Thoracic aorta (tissue), 2 donors: ENCODE data around the gene CYB5R4. TPM values are rescaled to one million over a fixed set of nuclear protein-coding genes. Genes with fewer than 3 reads are reported as not detected.

ENCODE experiments used
- ATAC-seq: fragments of 150-250 bp; one replicate; pipeline ENCODE4 v1.8.0; 2017; ENCODE audit warnings: low read depth; ENCODE audit not compliant: insufficient number of reproducible peaks, low FRiP score
- DNase-seq: peaks from one replicate; pipeline ENCODE4 v3.0.0-alpha.2; 2020; ENCODE audit warnings: low spot score
- H3K27ac ChIP-seq, 2 donors: fragments of 200-600 bp; sonication (generic); 1 replicate in 1 of 2; 2 replicates in 1 of 2; pipeline ENCODE4 v1.5.1; 2016; ENCODE audit warnings: mild to moderate bottlenecking in 2 of 2, moderate library complexity in 2 of 2
- H3K27me3 ChIP-seq: fragments of 200-600 bp; sonication (generic); replicated peaks from 2 replicates; pipeline ENCODE4 v1.6.0; 2016; ENCODE audit warnings: mild to moderate bottlenecking; ENCODE audit not compliant: insufficient read depth
- H3K36me3 ChIP-seq: fragments of 200-600 bp; sonication (generic); one replicate; pipeline ENCODE4 v1.5.1; 2016
- H3K4me1 ChIP-seq, 2 donors: fragments of 200-600 bp; sonication (generic); 1 replicate in 1 of 2; 2 replicates in 1 of 2; pipeline versions ENCODE4 v1.5.1 to v1.6.0; 2016; ENCODE audit warnings: low read depth in 2 of 2, mild to moderate bottlenecking in 1 of 2; ENCODE audit not compliant: control insufficient read depth in 1 of 2
- H3K4me3 ChIP-seq: fragments of 200-600 bp; sonication (generic); 2 replicates; pipeline ENCODE4 v1.5.1; 2016; ENCODE audit warnings: mild to moderate bottlenecking
- H3K9me3 ChIP-seq: fragments of 200-600 bp; sonication (generic); 2 replicates; pipeline ENCODE4 v1.5.1; 2016
- CTCF ChIP-seq: fragments of 200-600 bp; sonication (generic); IDR thresholded peaks from one replicate; pipeline ENCODE4 v1.5.1; 2019; ENCODE audit warnings: antibody characterized with exemption
- total RNA-seq, 2 donors: library from RNA; depleted of rRNA; stranded (reverse); fragments of >200 nt; gene quantifications; one replicate each; pipeline versions ENCODE4 v1.1.0 to v1.2.3, GENCODE V29; 2016

Gene CYB5R4
- total RNA-seq, 2 donors from 2014 or later: 9.1 to 16.2 TPM

GRCh38 chr6:83862776-83863471 lies 3.4 kb downstream of the CYB5R4 start:
- ATAC-seq (no peak), DNase-seq (no peak)
- H3K9me3 ChIP-seq: no peaks in the 10 kb centered on the region
- H3K4me1 ChIP-seq: peaks cover 9 to 14% of the 10 kb centered on the region in 2 donors
- no peak for TF ChIP-seq CTCF
- no peaks in the 10 kb centered on the region for H3K27me3 ChIP-seq
- H3K27ac ChIP-seq: no peak overlapping the region
- no peak overlapping the region for H3K4me3 ChIP-seq
- H3K36me3 ChIP-seq: peaks cover 3% of the 10 kb centered on the region

GRCh38 chr6:83867043-83867442 lies 7.6 kb downstream of the CYB5R4 start:
- no peak for TF ChIP-seq CTCF
- H3K4me1 ChIP-seq: peaks cover 12 to 26% of the 10 kb centered on the region in 2 donors
- H3K27ac ChIP-seq: no peak overlapping the region
- H3K27me3 ChIP-seq: no peaks in the 10 kb centered on the region
- H3K36me3 ChIP-seq: peaks cover 3% of the 10 kb centered on the region
- no peak for DNase-seq
- no peak for ATAC-seq
- H3K9me3 ChIP-seq: no peaks in the 10 kb centered on the region
- H3K4me3 ChIP-seq: no peak overlapping the region

DNA sequence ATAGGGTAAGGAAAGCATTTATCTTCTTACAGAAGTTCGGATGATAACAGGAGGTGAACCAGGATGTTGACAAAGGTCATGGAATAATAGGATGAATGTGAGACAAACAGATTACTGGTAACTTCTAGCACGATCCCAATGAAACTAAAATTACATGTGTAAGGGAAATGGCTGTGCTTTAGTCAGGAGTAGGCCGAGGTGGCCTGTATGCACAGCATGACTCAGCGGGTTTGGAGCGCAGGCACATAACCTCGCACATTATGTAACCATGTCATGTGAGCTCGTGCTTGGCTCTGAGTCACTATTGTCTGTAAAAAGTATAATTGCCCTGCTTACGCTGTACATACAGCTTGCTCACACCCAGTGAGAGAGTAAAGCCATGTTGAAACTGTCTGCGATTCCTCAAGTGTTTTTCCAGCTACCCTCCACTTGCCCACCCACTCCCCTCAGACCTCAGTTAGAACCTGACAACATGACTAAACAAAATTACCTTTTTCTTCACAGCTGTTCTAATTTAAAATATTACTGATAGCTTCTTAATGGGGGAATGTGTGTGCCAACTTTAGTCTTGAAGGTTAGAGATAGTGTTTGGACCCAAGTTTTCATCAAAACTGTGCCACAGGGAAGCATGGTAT lies 8.2 kb downstream of the CYB5R4 start:
- peaks cover 12 to 26% of the 10 kb centered on the region in 2 donors for H3K4me1 ChIP-seq
- peaks cover 3% of the 10 kb centered on the region for H3K36me3 ChIP-seq
- no peak for ATAC-seq
- H3K9me3 ChIP-seq: no peaks in the 10 kb centered on the region
- no peak for DNase-seq
- no peak overlapping the region for H3K27ac ChIP-seq
- no peak overlapping the region for H3K4me3 ChIP-seq
- TF ChIP-seq CTCF: no peak
- no peaks in the 10 kb centered on the region for H3K27me3 ChIP-seq

- H3K4me3 ChIP-seq: no peak overlapping the region
- no peak for TF ChIP-seq CTCF
- H3K9me3 ChIP-seq: no peaks in the 10 kb centered on the region
- H3K4me1 ChIP-seq: peaks cover 14 to 26% of the 10 kb centered on the region in 2 donors
- ATAC-seq (no peak), DNase-seq (no peak)
- no peaks in the 10 kb centered on the region for H3K27me3 ChIP-seq
- peaks cover 3% of the 10 kb centered on the region for H3K36me3 ChIP-seq
- no peak overlapping the region for H3K27ac ChIP-seq
These were observed 9.2 kb downstream of the CYB5R4 start for GRCh38 chr6:83868639-83869038.

DNA sequence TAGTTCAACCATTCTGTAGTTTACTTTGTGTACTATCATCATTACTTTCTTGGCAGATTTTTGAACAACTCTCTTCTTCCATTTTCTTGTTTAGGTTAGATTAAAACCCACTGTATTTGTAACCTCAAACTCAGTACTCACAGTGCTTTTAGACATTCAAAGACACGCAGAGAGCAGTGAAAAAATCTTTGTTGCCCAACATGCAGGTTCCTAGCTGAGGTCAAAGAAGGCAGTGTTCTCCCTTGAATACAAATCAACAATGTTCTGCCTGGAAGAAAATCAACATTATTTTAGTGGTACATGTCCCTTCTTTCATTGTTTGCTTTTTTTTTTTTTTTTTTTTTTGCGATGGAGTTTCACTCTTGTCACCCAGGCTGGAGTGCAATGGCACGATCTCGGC lies 11.2 kb downstream of the CYB5R4 start:
- ATAC-seq (no peak), DNase-seq (no peak)
- no peak overlapping the region for H3K4me3 ChIP-seq
- no peaks in the 10 kb centered on the region for H3K9me3 ChIP-seq
- peaks cover 15 to 26% of the 10 kb centered on the region in 2 donors for H3K4me1 ChIP-seq
- TF ChIP-seq CTCF: no peak
- no peak overlapping the region for H3K27ac ChIP-seq
- H3K36me3 ChIP-seq: peaks cover 3% of the 10 kb centered on the region
- H3K27me3 ChIP-seq: no peaks in the 10 kb centered on the region
